Ovary (tissue), 3 donors: Measurements from ENCODE around the gene CORO1A.

Source experiments
- EP300 ChIP-seq: sonication (generic); formaldehyde crosslinking; IDR thresholded peaks from one replicate; pipeline ENCODE4 v1.6.1; 2017; ENCODE audit warnings: antibody characterized with exemption
- POLR2A ChIP-seq: fragments of 450-650 bp; IDR thresholded peaks from one replicate; pipeline ENCODE4 v1.6.1; 2017; ENCODE audit warnings: antibody characterized with exemption, mild to moderate bottlenecking, moderate library complexity
- TF ChIP-seq, protein P1 (sequence below), 3 donors: fragments of 450-650 bp in 2 of 3; fragments of 200-600 bp in 1 of 3; IDR thresholded peaks; one replicate each; pipeline versions ENCODE4 v1.5.1 to v1.8.0; 2016 to 2022; ENCODE audit warnings: antibody characterized with exemption in 3 of 3, mild to moderate bottlenecking in 1 of 3
- donor health status: DM: no; HTN: no; CAD: no.

DNA sequence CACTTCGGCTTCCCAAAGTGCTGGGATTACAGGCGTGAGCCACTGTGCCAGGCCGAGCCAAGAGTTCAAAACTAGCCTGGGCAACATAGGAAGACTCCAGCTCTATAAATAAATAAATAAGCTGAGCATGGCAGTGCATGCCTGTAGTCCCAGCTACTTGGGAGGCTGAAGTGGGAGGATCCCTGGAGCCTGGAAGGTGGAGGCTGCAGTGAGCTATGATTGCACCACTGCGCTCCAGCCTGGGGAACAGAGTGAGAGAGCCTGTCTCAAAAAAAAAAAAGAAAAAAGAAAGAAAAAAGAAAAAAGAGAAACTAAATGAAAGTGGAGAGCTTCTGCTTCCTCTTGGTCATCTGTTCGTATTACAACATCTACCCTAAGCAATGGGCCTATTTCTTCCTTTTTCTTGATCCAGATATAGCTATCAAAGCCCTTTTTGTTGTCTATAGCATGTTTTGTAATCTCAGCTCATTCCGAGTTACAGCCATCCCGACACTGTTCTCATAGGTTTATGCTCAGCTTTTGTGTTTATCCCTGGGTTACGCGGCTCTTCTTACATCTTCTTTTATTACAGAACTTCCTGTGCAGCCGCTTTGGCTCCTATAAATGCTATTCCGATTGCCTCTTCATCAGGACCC, 46.3 kb upstream of the CORO1A start:
- no peak for TF ChIP-seq EP300
- TF ChIP-seq, protein P1, sequence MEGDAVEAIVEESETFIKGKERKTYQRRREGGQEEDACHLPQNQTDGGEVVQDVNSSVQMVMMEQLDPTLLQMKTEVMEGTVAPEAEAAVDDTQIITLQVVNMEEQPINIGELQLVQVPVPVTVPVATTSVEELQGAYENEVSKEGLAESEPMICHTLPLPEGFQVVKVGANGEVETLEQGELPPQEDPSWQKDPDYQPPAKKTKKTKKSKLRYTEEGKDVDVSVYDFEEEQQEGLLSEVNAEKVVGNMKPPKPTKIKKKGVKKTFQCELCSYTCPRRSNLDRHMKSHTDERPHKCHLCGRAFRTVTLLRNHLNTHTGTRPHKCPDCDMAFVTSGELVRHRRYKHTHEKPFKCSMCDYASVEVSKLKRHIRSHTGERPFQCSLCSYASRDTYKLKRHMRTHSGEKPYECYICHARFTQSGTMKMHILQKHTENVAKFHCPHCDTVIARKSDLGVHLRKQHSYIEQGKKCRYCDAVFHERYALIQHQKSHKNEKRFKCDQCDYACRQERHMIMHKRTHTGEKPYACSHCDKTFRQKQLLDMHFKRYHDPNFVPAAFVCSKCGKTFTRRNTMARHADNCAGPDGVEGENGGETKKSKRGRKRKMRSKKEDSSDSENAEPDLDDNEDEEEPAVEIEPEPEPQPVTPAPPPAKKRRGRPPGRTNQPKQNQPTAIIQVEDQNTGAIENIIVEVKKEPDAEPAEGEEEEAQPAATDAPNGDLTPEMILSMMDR (IDR thresholded peaks at IDR 0.05), result no peak
- TF ChIP-seq POLR2A, result no peak
